GM21528 (cell line): ENCODE data around the gene RAPGEF2.

ENCODE experiments used
- ATAC-seq: cut with Tn5 transposase; IDR thresholded peaks from one replicate; pipeline ENCODE4 v1.9.1; 2021; ENCODE audit warnings: mild to moderate bottlenecking, moderate library complexity; ENCODE audit not compliant: unreplicated experiment, low FRiP score

Gene RAPGEF2

DNA sequence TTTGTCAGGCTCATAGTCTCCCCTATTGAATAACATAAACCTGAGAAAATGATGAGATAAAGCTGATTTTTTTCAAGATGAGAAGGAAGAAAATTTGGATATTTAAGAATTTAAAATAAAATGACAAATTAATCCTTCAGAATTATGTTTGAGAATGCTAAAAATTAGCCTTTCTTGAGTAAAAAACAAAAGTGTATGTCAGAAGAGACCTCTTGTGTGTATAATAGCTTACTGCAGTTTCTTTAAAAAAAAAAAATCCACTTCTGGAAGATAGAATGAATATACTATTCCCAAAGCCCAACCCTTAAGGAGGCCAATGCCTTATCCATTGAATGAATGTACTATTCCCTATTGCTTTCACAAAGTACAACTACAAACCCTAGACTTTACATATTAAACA is 281.8 kb downstream of the RAPGEF2 start:
- no peak for ATAC-seq

DNA sequence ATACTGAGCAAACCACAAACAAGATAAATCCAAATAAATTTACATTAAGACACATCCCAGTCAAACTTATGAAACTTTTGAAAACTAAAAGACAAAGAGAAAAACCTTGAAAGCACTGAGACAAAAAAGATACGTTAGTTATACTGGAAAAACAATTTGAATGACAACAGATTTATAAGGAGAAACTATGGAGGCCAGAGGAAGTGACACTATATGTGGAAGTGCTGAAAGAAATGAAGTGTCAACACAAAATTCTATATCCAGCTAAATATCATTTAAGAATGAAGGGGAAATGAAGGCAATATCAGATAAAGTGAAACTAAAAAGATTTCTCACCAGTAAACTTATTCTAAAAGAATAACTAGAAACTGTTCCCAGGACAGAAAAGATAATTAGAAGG is 283.7 kb downstream of the RAPGEF2 start:
- ATAC-seq: no peak

DNA sequence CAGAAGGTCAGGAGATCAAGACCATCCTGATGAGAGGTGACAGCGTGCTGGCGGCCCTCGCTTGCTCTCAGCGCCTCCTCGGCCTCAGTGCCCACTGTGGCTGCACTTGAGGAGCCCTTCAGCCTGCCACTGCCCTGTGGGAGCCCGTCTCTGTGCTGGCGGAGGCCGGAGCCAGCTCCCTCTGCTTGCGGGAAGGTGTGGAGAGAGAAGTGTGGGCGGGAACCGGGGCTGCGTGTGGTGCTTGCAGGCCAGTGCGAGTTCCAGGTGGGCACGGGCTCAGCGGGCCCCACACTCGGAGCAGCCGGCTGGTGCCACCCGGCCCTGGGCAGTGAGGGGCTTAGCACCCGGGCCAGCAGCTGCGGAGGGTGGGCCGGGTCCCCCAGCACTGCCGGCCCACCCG is 286.9 kb downstream of the RAPGEF2 start:
- ATAC-seq: no peak

DNA sequence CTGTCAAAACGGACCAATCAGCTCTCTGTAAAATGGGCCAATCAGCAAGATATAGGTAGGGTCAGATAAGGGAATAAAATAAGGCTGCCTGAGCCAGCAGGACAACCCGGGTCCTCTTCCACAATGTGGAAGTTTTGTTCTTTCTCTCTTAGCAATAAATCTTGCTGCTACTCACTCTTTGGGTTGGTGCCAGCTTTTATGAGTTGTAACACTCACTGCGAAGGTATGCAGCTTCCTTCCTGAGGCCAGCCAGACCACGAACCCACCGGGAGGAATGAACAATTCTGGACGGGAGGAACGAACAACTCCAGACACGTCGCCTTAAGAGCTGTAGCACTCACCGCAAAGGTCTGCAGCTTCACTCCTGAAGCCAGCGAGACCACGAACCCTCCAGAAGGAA is 287.8 kb downstream of the RAPGEF2 start:
- no peak for ATAC-seq

DNA sequence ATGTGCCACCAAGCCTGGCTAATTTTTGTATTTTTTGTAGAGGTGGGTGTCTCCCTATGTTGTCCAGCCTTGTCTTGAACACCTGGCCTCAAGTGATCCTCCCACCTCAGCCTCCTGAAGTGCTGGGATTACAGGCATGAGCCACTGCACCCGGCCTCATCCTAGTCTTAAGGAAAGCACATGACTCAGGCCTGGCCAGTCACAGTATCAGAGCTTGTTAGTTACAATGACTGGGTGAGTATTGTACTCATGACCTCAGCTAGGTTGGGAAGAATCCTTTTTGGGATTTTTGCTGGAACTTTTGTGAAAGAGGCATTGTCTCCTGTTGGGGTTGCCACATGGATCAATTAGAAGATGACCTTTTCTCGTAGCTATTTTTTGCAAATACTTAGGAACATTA is 292.8 kb downstream of the RAPGEF2 start:
- ATAC-seq: no peak

DNA sequence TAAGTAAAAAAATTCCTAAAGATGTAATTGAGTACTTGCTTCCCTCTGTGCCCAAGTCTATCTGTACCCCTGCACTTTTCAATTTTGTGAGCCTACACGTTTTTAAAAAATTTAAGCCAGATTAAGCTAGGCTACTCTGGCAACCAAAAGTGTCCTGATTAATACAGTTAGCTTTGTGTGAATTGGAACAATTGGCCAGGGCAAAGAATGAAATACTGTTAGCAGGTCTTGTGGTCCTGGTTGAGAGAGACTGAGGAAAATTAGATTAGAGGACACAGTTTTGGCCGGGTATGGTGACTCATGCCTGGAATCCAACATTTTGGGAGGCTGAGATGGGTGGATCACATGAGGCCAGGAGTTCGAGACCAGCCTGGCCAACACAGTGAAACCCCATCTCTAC is 293.3 kb downstream of the RAPGEF2 start:
- no peak for ATAC-seq

DNA sequence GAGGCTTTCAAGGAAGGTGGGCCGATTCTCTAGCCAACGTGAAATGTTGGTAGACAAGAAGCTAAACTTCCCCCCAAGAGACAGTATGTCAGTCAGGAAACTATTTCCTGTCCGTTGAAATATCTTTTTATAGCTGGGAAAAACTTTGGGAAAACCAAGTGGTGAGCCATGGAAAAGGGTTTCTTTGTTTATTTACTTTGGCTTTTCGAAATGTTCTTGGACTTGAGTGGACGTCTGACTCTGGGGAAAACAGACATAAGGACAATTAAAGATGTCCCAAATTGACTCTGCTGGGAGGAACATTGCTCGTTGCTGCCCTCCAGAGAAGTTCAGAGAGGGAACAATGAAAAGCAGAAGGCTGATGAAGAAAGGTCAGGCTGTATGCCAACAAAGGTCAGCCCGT is 295.4 kb downstream of the RAPGEF2 start:
- ATAC-seq: no peak

DNA sequence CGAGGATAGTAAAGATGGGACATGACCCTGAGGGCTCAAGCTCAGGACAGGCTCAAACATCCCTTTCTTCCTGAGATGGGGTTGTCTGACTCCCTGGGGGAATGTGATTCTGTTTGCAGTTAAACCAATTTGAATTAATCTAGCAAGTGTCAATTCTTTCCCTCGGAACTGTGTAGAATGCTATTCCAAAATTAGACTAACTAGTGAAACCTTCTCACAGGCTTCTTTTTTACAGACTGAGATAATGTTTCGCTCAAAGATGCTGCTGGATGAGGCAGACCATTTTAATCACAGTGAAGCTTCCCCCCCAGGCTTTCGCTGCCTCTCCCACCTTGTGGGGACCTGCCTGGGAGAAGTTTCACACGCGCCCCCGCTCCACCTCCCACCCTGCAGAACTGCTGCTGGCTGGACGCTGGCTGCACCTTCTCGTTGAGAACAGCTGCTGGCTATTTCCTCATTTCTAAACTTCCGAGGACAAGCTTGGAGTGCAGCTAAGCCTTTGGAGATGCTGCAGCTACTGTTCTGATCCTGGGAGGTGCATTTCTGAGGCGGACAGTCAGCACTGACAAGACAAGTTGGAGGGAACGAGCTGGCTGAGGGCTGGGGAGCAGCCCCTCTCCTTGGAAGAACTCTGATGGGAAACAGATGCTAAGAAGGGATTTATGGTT is 297.8 kb downstream of the RAPGEF2 start:
- ATAC-seq: no peak

DNA sequence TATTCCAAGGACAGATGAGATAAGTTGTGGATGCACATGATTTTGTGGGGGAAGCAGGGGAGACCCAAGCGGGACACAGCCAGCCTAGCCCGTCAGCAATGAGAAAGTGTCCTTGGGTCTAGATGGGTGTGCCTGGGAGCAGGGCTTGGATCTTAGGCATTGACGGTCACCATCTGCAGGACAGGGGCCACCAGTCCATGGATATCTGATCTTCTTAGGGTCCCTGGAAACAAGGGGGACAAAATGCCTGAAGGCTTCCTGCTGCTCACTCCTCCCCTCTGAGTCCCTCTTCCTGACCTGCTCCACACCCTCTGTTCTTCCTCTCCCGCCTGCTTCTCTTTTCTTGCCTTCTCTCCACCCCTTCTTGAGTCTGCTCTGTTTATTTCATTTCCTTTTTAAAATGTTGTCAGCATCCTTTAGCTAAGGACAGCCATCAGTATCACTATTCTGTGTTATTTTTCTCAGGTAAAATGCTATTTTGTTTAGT is 298.4 kb downstream of the RAPGEF2 start:
- no peak for ATAC-seq

DNA sequence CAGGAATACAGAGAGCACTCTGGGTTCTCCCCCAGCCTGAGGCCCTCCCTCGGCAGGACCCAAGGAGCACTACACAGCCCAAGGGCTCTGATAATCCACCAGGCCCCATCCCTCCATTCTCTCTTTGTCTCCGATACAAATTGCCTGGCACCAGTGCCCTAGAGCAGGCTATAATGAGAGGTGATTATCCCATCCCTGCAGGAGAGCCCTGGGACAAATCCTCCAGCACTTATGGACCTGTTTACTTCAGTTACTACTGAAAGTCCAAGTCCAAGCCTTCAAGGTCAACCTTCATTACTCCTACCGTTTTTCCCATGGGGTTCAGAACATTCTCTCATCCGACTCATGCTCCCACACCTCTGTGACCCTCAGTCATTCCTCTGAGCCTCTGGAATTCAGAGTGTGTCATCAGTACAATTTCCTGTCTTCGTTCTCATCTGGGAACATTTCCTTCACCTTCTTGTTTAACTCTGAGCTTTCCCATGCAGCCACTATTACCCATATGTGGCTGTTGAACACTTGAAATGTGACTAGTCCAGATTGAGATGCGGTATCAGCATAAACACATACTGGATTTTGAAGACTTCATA is 299.0 kb downstream of the RAPGEF2 start:
- ATAC-seq: no peak
